IPS-15b (cell line): ENCODE data around the gene MAGI2.

Source experiments
- H3K27me3 ChIP-seq: one replicate; pipeline ENCODE4 v1.6.1; 2013; ENCODE audit warnings: low read length; ENCODE audit not compliant: control insufficient read depth, insufficient read depth
- H3K36me3 ChIP-seq: one replicate; pipeline ENCODE4 v1.6.1; 2013; ENCODE audit warnings: low read length; ENCODE audit not compliant: control insufficient read depth, insufficient read depth
- H3K4me1 ChIP-seq: one replicate; pipeline ENCODE4 v1.6.1; 2013; ENCODE audit warnings: mild to moderate bottlenecking, low read length; ENCODE audit not compliant: control insufficient read depth, insufficient read depth
- H3K4me3 ChIP-seq: one replicate; pipeline ENCODE4 v1.5.1; 2013; ENCODE audit warnings: low read depth, low read length
- H3K9ac ChIP-seq: one replicate; pipeline ENCODE4 v1.6.1; 2013; ENCODE audit warnings: low read depth, mild to moderate bottlenecking, low read length
- H3K9me3 ChIP-seq: one replicate; pipeline ENCODE4 v1.6.1; 2013; ENCODE audit warnings: mild to moderate bottlenecking, low read length; ENCODE audit not compliant: control insufficient read depth, insufficient read depth

The MAGI2 gene

DNA sequence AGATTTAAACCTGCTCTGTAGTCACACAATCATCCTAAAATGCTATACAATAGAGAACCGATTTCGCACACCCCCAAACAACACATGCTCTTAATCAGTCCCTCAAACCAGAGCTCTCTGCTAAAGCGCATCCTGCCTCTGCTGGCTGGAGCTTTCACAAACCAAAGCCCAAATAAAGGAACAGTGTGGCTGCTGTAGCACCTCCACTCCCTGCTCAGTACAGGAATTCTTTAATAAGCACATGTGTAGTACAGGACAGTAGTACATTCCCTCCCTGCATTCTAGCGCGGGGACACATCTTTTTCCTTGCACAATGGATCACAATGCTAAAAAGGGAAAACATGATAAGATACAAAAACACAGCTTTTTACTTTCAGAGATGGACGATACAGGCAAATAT is 684.6 kb downstream of the MAGI2 start:
- Histone ChIP-seq H3K36me3 (no peaks in the 10 kb centered on the region), H3K9ac (no peak overlapping the region), H3K27me3 (no peaks in the 10 kb centered on the region), H3K4me1 (peaks cover 5% of the 10 kb centered on the region), H3K4me3 (peak overlapping the region; percentile 76), H3K9me3 (no peaks in the 10 kb centered on the region)

DNA sequence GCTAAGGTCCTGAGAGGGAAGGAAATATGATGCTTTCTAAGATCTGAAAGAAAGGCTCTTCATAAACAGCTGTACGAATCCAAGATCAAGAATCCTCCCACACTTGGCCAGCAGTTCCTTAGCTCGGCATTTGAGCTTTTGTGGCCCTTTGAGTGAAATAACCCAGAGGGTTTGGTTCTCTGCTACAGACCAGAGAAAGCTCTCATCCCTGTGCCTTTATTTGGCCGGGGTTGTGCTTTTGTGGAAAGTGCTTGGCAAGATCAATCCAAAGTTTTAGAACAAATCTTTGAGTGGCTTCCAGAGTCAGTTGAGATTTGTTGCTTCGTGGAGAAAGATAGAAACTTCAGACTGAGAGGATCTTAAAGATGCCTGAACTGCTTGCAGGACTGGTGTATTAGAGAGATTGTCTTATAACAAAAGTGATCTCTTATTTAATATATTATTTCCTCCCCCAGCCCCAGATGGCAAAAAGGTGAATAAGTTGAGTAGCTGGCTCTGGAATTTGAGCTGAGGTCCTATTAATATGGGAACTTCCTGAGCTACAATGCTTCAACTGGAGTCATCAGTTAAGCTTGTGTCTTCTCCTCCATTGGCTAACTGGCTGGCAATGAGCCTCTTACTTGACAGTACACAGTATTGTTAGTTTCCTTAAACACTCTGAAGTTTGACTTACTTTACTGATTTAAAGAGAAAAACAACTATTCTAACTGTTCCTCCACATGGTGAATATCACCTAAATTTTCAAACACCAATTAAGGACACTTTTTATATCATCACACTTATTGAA is 687.3 kb downstream of the MAGI2 start:
- Histone ChIP-seq H3K4me3 (no peak overlapping the region), H3K9me3 (no peaks in the 10 kb centered on the region), H3K9ac (no peak overlapping the region), H3K36me3 (no peaks in the 10 kb centered on the region), H3K27me3 (no peaks in the 10 kb centered on the region), H3K4me1 (no peaks in the 10 kb centered on the region)

DNA sequence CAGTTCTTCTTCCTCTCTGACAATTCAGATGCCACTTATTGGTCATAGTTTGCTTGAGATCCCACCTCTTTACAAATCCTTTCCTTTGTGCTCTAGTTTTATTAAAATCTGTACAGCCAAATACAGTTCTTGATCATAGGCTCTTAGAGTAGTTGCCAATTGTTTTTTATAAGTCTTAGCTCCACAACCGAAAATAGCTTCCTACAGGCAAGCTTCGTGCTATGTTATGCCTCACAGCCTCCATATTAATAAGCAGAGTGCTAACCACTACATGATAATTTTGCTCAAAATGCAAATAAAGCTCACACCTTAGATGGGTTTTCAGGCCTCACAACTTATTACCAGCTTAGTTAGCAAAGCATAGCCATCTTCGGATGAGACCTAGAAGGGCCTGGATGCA is 688.9 kb downstream of the MAGI2 start:
- H3K27me3 ChIP-seq: no peaks in the 10 kb centered on the region
- no peak overlapping the region for H3K4me3 ChIP-seq
- no peak overlapping the region for H3K9ac ChIP-seq
- H3K4me1 ChIP-seq: no peaks in the 10 kb centered on the region
- no peaks in the 10 kb centered on the region for H3K9me3 ChIP-seq
- no peaks in the 10 kb centered on the region for H3K36me3 ChIP-seq

DNA sequence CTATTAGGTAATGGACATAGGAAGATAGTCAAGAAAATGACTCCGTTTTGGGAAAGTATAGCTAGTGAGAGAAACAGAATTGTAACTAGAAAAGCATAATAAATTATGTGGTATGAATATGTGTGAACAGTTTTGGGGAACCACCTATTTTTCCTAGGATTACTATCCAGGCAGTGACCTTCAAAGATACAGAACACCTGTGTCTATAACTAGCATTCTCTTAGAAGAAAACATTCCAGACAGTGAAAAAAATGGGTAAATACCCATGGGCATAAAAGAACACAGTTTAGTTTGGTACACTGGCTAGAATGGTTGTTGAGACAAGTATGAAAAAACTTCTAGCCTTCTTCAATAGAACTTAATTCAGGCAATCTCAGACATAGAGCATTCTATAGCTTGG is 690.8 kb downstream of the MAGI2 start:
- Histone ChIP-seq H3K9ac (no peak overlapping the region), H3K4me3 (no peak overlapping the region), H3K27me3 (no peaks in the 10 kb centered on the region), H3K9me3 (no peaks in the 10 kb centered on the region), H3K4me1 (no peaks in the 10 kb centered on the region), H3K36me3 (no peaks in the 10 kb centered on the region)

- Histone ChIP-seq H3K36me3 (no peaks in the 10 kb centered on the region), H3K4me3 (no peak overlapping the region), H3K9me3 (no peaks in the 10 kb centered on the region), H3K9ac (no peak overlapping the region), H3K27me3 (no peaks in the 10 kb centered on the region), H3K4me1 (no peaks in the 10 kb centered on the region)
Measured at GRCh38 chr7:78760620-78761355, 692.7 kb downstream of the MAGI2 start.

- no peaks in the 10 kb centered on the region for H3K27me3 ChIP-seq
- H3K9me3 ChIP-seq: no peaks in the 10 kb centered on the region
- H3K36me3 ChIP-seq: no peaks in the 10 kb centered on the region
- peaks cover 11% of the 10 kb centered on the region for H3K4me1 ChIP-seq
- no peak overlapping the region for H3K4me3 ChIP-seq
- no peak overlapping the region for H3K9ac ChIP-seq
Measured at GRCh38 chr7:78752554-78752953, 700.9 kb downstream of the MAGI2 start.

- H3K4me3 ChIP-seq: no peak overlapping the region
- no peaks in the 10 kb centered on the region for H3K9me3 ChIP-seq
- no peaks in the 10 kb centered on the region for H3K27me3 ChIP-seq
- no peak overlapping the region for H3K9ac ChIP-seq
- H3K36me3 ChIP-seq: no peaks in the 10 kb centered on the region
- H3K4me1 ChIP-seq: peaks cover 11% of the 10 kb centered on the region
Measured at GRCh38 chr7:78751253-78751652, 702.2 kb downstream of the MAGI2 start.

GRCh38 chr7:78749052-78749746 is 704.3 kb downstream of the MAGI2 start:
- Histone ChIP-seq H3K4me3 (no peak overlapping the region), H3K9me3 (no peaks in the 10 kb centered on the region), H3K36me3 (no peaks in the 10 kb centered on the region), H3K4me1 (peaks cover 19% of the 10 kb centered on the region), H3K9ac (no peak overlapping the region), H3K27me3 (no peaks in the 10 kb centered on the region)

DNA sequence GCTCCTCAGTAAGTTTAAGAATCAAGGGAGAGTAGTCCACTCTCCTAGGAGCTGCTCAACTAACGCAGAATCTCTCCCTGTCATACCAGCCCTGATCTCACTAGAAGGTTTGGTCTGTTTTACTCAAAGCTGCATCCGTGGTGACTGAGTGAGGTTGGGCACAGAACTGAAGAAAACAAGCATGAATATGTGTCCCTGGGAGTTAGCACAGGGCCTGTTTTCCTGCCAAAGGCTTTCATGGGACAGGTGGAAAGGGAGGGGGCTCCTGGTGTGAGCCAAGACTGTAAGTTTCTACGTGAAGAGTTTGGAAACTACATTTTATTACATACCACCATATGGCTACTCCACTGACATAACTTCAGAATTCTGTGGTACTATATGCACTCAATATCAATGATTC is 705.9 kb downstream of the MAGI2 start:
- Histone ChIP-seq H3K4me1 (peaks cover 19% of the 10 kb centered on the region), H3K36me3 (no peaks in the 10 kb centered on the region), H3K4me3 (no peak overlapping the region), H3K27me3 (no peaks in the 10 kb centered on the region), H3K9me3 (no peaks in the 10 kb centered on the region), H3K9ac (no peak overlapping the region)

DNA sequence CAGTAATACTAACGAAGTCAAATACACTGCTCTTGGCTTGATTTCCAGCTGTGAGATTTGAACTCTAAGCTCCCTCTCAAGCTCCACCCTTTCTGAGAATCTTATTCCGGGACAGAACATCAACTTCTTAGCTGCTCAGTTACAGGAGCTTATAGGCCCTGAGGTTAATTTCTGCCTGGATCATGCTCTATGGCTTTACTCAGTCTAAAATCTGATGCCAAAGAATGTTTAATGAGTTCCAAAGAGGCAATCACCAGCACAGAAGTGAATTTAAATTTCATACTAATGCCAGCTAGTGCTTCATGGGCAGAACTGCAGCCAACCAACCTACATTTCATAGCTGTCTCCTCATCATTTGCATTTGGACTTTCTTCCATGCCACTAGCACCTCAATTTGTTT is 707.2 kb downstream of the MAGI2 start:
- H3K4me1 ChIP-seq: peaks cover 19% of the 10 kb centered on the region
- H3K4me3 ChIP-seq: no peak overlapping the region
- no peaks in the 10 kb centered on the region for H3K36me3 ChIP-seq
- H3K9ac ChIP-seq: no peak overlapping the region
- no peaks in the 10 kb centered on the region for H3K27me3 ChIP-seq
- H3K9me3 ChIP-seq: no peaks in the 10 kb centered on the region

DNA sequence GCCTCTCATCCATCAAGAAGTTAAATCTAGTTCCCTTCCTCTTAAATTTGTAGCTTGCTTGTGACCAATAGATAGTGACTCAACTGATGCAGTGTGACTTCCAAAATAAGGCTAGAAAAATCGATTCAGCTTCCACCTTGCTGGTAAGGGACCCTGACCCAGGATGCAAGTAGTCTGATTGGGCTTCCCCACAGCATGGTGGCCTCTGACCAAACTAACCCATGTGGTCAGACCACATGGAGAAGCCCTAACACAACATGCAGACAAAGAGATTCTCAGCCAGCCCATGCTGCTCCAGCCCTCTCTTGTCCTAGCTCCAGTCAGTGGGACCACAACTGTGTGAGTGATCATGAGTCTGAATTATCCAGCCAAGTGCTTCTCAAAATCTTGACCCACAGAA is 710.8 kb downstream of the MAGI2 start:
- H3K4me3 ChIP-seq: no peak overlapping the region
- peaks cover 8% of the 10 kb centered on the region for H3K4me1 ChIP-seq
- H3K9me3 ChIP-seq: no peaks in the 10 kb centered on the region
- no peaks in the 10 kb centered on the region for H3K27me3 ChIP-seq
- no peak overlapping the region for H3K9ac ChIP-seq
- no peaks in the 10 kb centered on the region for H3K36me3 ChIP-seq

DNA sequence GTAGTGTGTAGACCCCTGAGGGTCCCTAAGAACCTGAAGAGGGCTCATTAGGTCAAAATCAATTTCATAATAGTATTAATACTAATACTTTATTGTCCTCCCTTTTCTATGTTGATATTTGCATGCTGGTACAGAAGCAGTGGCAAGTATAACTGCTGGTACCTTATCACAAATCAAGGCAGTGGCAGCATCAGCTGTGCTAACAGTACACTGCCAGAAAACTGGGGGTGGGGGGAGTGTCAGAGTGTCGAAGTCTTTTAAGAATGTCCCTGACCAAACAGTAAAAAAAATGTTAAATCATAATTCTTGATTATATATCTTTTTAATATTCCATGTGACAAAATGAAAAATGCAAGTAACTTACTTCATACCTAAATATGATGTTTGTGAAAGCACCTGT is 716.9 kb downstream of the MAGI2 start:
- Histone ChIP-seq H3K36me3 (no peaks in the 10 kb centered on the region), H3K4me3 (no peak overlapping the region), H3K27me3 (no peaks in the 10 kb centered on the region), H3K4me1 (no peaks in the 10 kb centered on the region), H3K9me3 (no peaks in the 10 kb centered on the region), H3K9ac (no peak overlapping the region)
